HG03469 (cell line): Measurements from ENCODE around the gene PHF21B.

Experiments used
- ATAC-seq: cut with Tn5 transposase; IDR thresholded peaks from one replicate; pipeline ENCODE4 v1.9.1; 2021; ENCODE audit warnings: mild to moderate bottlenecking, moderate library complexity, moderate number of reproducible peaks; ENCODE audit not compliant: unreplicated experiment

Gene PHF21B

GRCh38 chr22:45019861-45020655, 10.3 kb upstream of the PHF21B start:
- ATAC-seq: no peak

GRCh38 chr22:45014654-45015053, 4.8 kb upstream of the PHF21B start:
- ATAC-seq: no peak

GRCh38 chr22:45013138-45013537, 3.3 kb upstream of the PHF21B start:
- no peak for ATAC-seq

GRCh38 chr22:45010532-45010900, 711 bp upstream of the PHF21B start:
- no peak for ATAC-seq

GRCh38 chr22:45008751-45009605, 827 bp downstream of the PHF21B start:
- ATAC-seq: no peak

- ATAC-seq: no peak
These were observed 1.6 kb downstream of the PHF21B start for GRCh38 chr22:45008186-45008681.

- ATAC-seq: no peak
These were observed 2.2 kb downstream of the PHF21B start for GRCh38 chr22:45007391-45008185.

- no peak for ATAC-seq
These were observed 2.8 kb downstream of the PHF21B start for GRCh38 chr22:45006964-45007390.

GRCh38 chr22:45006111-45006963, 3.5 kb downstream of the PHF21B start:
- no peak for ATAC-seq

GRCh38 chr22:45001653-45002052, 8.2 kb downstream of the PHF21B start:
- no peak for ATAC-seq

GRCh38 chr22:45000330-45000729, 9.5 kb downstream of the PHF21B start:
- no peak for ATAC-seq

- ATAC-seq: no peak
These were observed 10.1 kb downstream of the PHF21B start for GRCh38 chr22:44999687-45000086.

GRCh38 chr22:44999231-44999630, 10.6 kb downstream of the PHF21B start:
- no peak for ATAC-seq

- ATAC-seq: no peak
These were observed 11.5 kb downstream of the PHF21B start for GRCh38 chr22:44998296-44998695.

GRCh38 chr22:44997060-44997459, 12.7 kb downstream of the PHF21B start:
- no peak for ATAC-seq

GRCh38 chr22:44996648-44997047, 13.2 kb downstream of the PHF21B start:
- no peak for ATAC-seq

- no peak for ATAC-seq
These were observed 13.7 kb downstream of the PHF21B start for GRCh38 chr22:44996120-44996519.

- ATAC-seq: no peak
These were observed 14.1 kb downstream of the PHF21B start for GRCh38 chr22:44995715-44996114.

GRCh38 chr22:44995105-44995514, 14.7 kb downstream of the PHF21B start:
- ATAC-seq: no peak
